IMR-90 (cell line): ENCODE measurements around the gene STRA8. TPM values are rescaled to one million over a fixed set of nuclear protein-coding genes. Genes with fewer than 3 reads are reported as not detected.

Experiments
- ATAC-seq: fragments of 200-7000 bp; cut with Tn5 transposase; 2 replicates; pipeline ENCODE4 v1.9.1; 2020; ENCODE audit warnings: low read depth, mild to moderate bottlenecking, moderate library complexity
- BruUV-seq: library from RNA; stranded (reverse); fragments of 400-500 nt; replicated peaks from 2 replicates; lab custom pipeline; 2021; lab: Mats Ljungman, UMichigan
- CTCF ChIA-PET: fragments of 300-600 bp; formaldehyde crosslinking; extraction: SDS; loops from one replicate; lab custom pipeline; 2021; ENCODE audit warnings: antibody characterized with exemption; lab: Yijun Ruan, JAX
- POLR2A ChIA-PET: fragments of 300-600 bp; sonication (Branson Sonifier 250); formaldehyde crosslinking; loops from one replicate; lab custom pipeline; 2022; ENCODE audit warnings: antibody characterized with exemption; ENCODE audit not compliant: unreplicated experiment; lab: Charles Lee
- DNase-seq: peaks from one replicate; pipeline ENCODE4 v3.0.0; 2013
- H2AFZ ChIP-seq: replicated peaks from 2 replicates; pipeline ENCODE3; 2013; ENCODE audit warnings: low read length, mild to moderate bottlenecking; ENCODE audit not compliant: poor library complexity
- H2AK5ac ChIP-seq: 2 replicates; pipeline ENCODE4 v1.6.1; 2013; ENCODE audit warnings: low read depth, low read length, inconsistent platforms
- H2AK9ac ChIP-seq: replicated peaks from 2 replicates; pipeline ENCODE3; 2013; ENCODE audit warnings: mild to moderate bottlenecking, low read depth, low read length, moderate library complexity; ENCODE audit not compliant: poor library complexity
- H2BK120ac ChIP-seq: 2 replicates; pipeline ENCODE4 v1.6.1; 2013; ENCODE audit warnings: low read depth, low read length, inconsistent platforms
- H2BK15ac ChIP-seq: 3 replicates; pipeline ENCODE4 v1.6.1; 2013; ENCODE audit warnings: low read depth, low read length, inconsistent platforms
- H2BK20ac ChIP-seq: 2 replicates; pipeline ENCODE4 v1.6.1; 2013; ENCODE audit warnings: low read depth, mild to moderate bottlenecking, inconsistent platforms, low read length, moderate library complexity
- H2BK5ac ChIP-seq: 2 replicates; pipeline ENCODE4 v1.6.1; 2013; ENCODE audit warnings: mild to moderate bottlenecking, low read depth, low read length, inconsistent platforms; ENCODE audit not compliant: poor library complexity, severe bottlenecking
- H3K14ac ChIP-seq: replicated peaks from 2 replicates; pipeline ENCODE4 v1.6.1; 2013; ENCODE audit warnings: low read depth, low read length, inconsistent platforms
- H3K18ac ChIP-seq: 2 replicates; pipeline ENCODE4 v1.6.1; 2013; ENCODE audit warnings: low read depth, low read length, control low read depth
- H3K23ac ChIP-seq: 2 replicates; pipeline ENCODE4 v1.6.1; 2013; ENCODE audit warnings: low read depth, low read length, inconsistent platforms
- H3K27ac ChIP-seq: 2 replicates; pipeline ENCODE4 v1.5.1; 2013; ENCODE audit warnings: mild to moderate bottlenecking, control low read depth, low read length; ENCODE audit not compliant: insufficient read depth
- H3K27me3 ChIP-seq: 2 replicates; pipeline ENCODE4 v1.6.1; 2013; ENCODE audit warnings: low read length; ENCODE audit not compliant: control insufficient read depth, insufficient read depth
- H3K36me3 ChIP-seq: 2 replicates; pipeline ENCODE4 v1.6.1; 2013; ENCODE audit warnings: low read length, mixed read lengths; ENCODE audit not compliant: control insufficient read depth, insufficient read depth
- H3K4ac ChIP-seq: 2 replicates; pipeline ENCODE4 v1.6.1; 2013; ENCODE audit warnings: low read depth, low read length, inconsistent platforms
- H3K4me1 ChIP-seq: 2 replicates; pipeline ENCODE4 v1.6.1; 2013; ENCODE audit warnings: low read length, mixed read lengths; ENCODE audit not compliant: control insufficient read depth, insufficient read depth
- H3K4me2 ChIP-seq: 2 replicates; pipeline ENCODE4 v1.6.1; 2013; ENCODE audit warnings: low read depth, mild to moderate bottlenecking, control low read depth, low read length, moderate library complexity
- H3K4me3 ChIP-seq: 2 replicates; pipeline ENCODE4 v1.5.1; 2013; ENCODE audit warnings: low read depth, mild to moderate bottlenecking, control low read depth, low read length, moderate library complexity; ENCODE audit not compliant: insufficient read depth
- H3K56ac ChIP-seq: 2 replicates; pipeline ENCODE4 v1.6.1; 2013; ENCODE audit warnings: low read length, inconsistent platforms; ENCODE audit not compliant: insufficient read depth; ENCODE audit errors: extremely low read depth
- H3K79me1 ChIP-seq, 2 experiments: 2 replicates each; pipeline ENCODE4 v1.6.1; 2013; ENCODE audit warnings: low read length in 2 of 2, inconsistent platforms in 1 of 2, low read depth in 1 of 2
- H3K9ac ChIP-seq: 2 replicates; pipeline ENCODE4 v1.6.1; 2013; ENCODE audit warnings: low read depth, low read length, control low read depth
- H3K9me1 ChIP-seq: 2 replicates; pipeline ENCODE4 v1.6.1; 2013; ENCODE audit warnings: low read length, inconsistent platforms; ENCODE audit not compliant: insufficient read depth
- H3K9me3 ChIP-seq: 2 replicates; pipeline ENCODE4 v1.6.1; 2013; ENCODE audit warnings: low read length; ENCODE audit not compliant: control insufficient read depth, insufficient read depth
- H4K20me1 ChIP-seq: 2 replicates; pipeline ENCODE4 v1.6.1; 2013; ENCODE audit warnings: low read length, inconsistent platforms; ENCODE audit not compliant: insufficient read depth
- H4K5ac ChIP-seq: 2 replicates; pipeline ENCODE4 v1.6.1; 2013; ENCODE audit warnings: mild to moderate bottlenecking, low read depth, low read length, control low read depth
- H4K8ac ChIP-seq, 2 experiments: 2 replicates each; pipeline ENCODE4 v1.6.1; 2013; ENCODE audit warnings: low read depth in 2 of 2, low read length in 2 of 2, control low read depth in 1 of 2, inconsistent platforms in 1 of 2
- H4K91ac ChIP-seq: 2 replicates; pipeline ENCODE4 v1.6.1; 2013; ENCODE audit warnings: low read depth, low read length, inconsistent platforms; ENCODE audit not compliant: insufficient read depth
- BHLHE40 ChIP-seq: fragments of 150-350 bp; IDR thresholded peaks from 2 replicates; pipeline ENCODE4 v1.6.1; 2016; ENCODE audit warnings: mild to moderate bottlenecking, low read depth, low read length
- MAZ ChIP-seq: IDR thresholded peaks from 2 replicates; pipeline ENCODE4 v1.6.1; 2012; ENCODE audit warnings: low read depth, mild to moderate bottlenecking, low read length, improper control_type of control experiment, moderate library complexity, borderline replicate concordance
- RCOR1 ChIP-seq: IDR thresholded peaks from 2 replicates; pipeline ENCODE4 v1.6.1; 2012; ENCODE audit warnings: mild to moderate bottlenecking, low read length, improper control_type of control experiment; ENCODE audit not compliant: insufficient replicate concordance
- RFX5 ChIP-seq: IDR thresholded peaks from 2 replicates; pipeline ENCODE4 v1.8.0; 2012; ENCODE audit warnings: low read depth, mild to moderate bottlenecking, low read length, moderate library complexity
- WGBS, 2 experiments: methylation state at CpG; one replicate each; pipeline versions ENCODE4 v1.1.5 to v1.1.7; 2013; ENCODE audit warnings: missing lambda C conversion rate in 2 of 2; ENCODE audit not compliant: insufficient read length in 1 of 2; ENCODE audit errors: extremely low coverage in 2 of 2; 5-methylcytosine and 5-hydroxymethylcytosine counted together
- dilution Hi-C: fragments of 300-500 bp; cut with HindIII; formaldehyde crosslinking; loops from one replicate; pipeline ENCODE4 v1.14.3; 2018; ENCODE audit warnings: low sequenced_read_pairs; ENCODE audit not compliant: unreplicated experiment
- in situ Hi-C: fragments of 300-500 bp; cut with MboI; formaldehyde crosslinking; loops from 3 replicates; pipeline ENCODE4 v1.14.3; 2019; ENCODE audit warnings: low sequenced_read_pairs, inconsistent platforms, mixed read lengths
- intact Hi-C: fragments of 100-400 bp; cut with micrococcal nuclease; formaldehyde crosslinking; loops from 2 replicates; pipeline ENCODE4 v1.10.0; 2022
- polyA plus RNA-seq, 3 experiments: library from polyadenylated mRNA; depleted of rRNA; stranded (reverse); fragments of >200 nt; gene quantifications; 2 replicates each; pipeline ENCODE4 v1.2.3, GENCODE V29; 2012; ENCODE audit warnings: low replicate concordance in 1 of 3
- total RNA-seq: library from RNA; depleted of rRNA; stranded (reverse); fragments of >200 nt; gene quantifications from 2 replicates; pipeline ENCODE4 v1.2.3, GENCODE V29; 2012
- TF ChIP-seq, protein P1 (sequence below): fragments of 150-350 bp; IDR thresholded peaks from 2 replicates; pipeline ENCODE4 v1.6.1; 2017; ENCODE audit warnings: mild to moderate bottlenecking, antibody characterized with exemption, low read length, low read depth

The STRA8 gene
- total and polyA plus RNA-seq, 2 of the 4 experiments (the other 2 are of a cell fraction), result not detected

DNA sequence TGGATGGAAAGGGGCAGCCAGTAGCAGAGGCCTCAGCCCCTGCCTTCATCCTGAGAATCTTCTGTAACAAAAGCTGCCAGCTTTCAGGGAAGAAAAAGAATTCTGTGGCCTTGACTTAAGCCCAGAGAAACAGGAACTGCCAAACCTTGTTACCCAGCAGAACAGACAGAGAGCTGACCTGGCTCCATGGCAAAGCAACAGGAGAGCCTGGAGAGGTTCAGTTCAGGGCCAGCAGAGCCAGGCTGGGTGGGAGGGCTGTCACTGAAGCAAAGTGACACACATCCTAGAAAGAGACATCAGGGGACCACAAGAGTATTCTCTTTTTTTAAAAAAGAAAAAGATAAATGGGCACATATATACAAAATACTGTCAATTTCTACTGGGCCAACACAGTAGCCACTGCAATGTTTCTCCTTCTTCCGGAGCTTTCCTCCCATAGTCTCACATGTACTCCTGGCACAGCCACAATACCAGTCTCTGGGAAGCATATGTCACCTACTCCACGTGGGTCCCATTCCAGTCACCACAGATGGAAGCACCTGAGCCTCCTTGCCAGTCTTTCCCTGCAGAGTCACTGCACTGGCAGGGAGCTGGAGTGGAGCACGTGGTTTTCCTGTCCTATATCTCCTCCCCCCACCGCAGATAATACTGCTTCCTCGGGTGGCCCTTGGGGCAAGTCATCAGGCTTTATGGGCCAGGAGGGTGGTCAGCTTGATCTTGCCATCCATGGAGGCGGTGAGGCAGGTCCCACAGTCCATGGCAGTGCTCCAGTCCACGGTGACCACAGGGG lies 48.0 kb upstream of the STRA8 start:
- no peak overlapping the region for H2AK5ac ChIP-seq
- H3K4me1 ChIP-seq, result no peaks in the 10 kb centered on the region
- no peak overlapping the region for H3K27ac ChIP-seq
- H3K18ac ChIP-seq, result no peak overlapping the region
- no peak overlapping the region for H3K14ac ChIP-seq
- no peak overlapping the region for H2BK20ac ChIP-seq
- H3K4me3 ChIP-seq, result no peak overlapping the region
- no peak overlapping the region for H2BK120ac ChIP-seq
- H3K56ac ChIP-seq, result no peak overlapping the region
- no peaks in the 10 kb centered on the region for H4K20me1 ChIP-seq
- POLR2A ChIA-PET, result interaction anchor here (0.7 kb wide), 1 partner anchor 51 kb away, joined by 4 read pairs; no protein-coding TSS in a partner anchor
- H3K9me3 ChIP-seq, result peaks cover 30% of the 10 kb centered on the region
- H3K27me3 ChIP-seq, result no peaks in the 10 kb centered on the region
- no peak overlapping the region for H3K4me2 ChIP-seq
- H2BK15ac ChIP-seq, result no peak overlapping the region
- no peak overlapping the region for H3K9ac ChIP-seq
- in situ Hi-C loops, result no loop called here
- H2BK5ac ChIP-seq, result no peak overlapping the region
- H3K4ac ChIP-seq, result no peak overlapping the region
- no TSS peak for BruUV-seq
- H3K79me1 ChIP-seq, result no peaks in the 10 kb centered on the region
- ATAC-seq (no peak), DNase-seq (no peak)
- TF ChIP-seq, protein P1, sequence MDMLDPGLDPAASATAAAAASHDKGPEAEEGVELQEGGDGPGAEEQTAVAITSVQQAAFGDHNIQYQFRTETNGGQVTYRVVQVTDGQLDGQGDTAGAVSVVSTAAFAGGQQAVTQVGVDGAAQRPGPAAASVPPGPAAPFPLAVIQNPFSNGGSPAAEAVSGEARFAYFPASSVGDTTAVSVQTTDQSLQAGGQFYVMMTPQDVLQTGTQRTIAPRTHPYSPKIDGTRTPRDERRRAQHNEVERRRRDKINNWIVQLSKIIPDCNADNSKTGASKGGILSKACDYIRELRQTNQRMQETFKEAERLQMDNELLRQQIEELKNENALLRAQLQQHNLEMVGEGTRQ, result no peak
- TF ChIP-seq RCOR1, result no peak
- TF ChIP-seq BHLHE40, result no peak
- no peak for TF ChIP-seq MAZ
- no peak for TF ChIP-seq RFX5
- H2AK9ac ChIP-seq, result peak overlapping the region; percentile 31
- no peak overlapping the region for H4K91ac ChIP-seq
- H3K23ac ChIP-seq, result no peak overlapping the region
- no peak overlapping the region for H4K5ac ChIP-seq
- CTCF ChIA-PET, result no interaction called here
- H3K9me1 ChIP-seq, result peaks cover 2% of the 10 kb centered on the region; the same call in 1 of the 2 replicates
- peaks cover 53% of the 10 kb centered on the region for H3K36me3 ChIP-seq
- no peak overlapping the region for H2AFZ ChIP-seq
- dilution Hi-C loops, result no loop called here
- H4K8ac ChIP-seq, result no peak overlapping the region
- WGBS, 2 experiments, result 71% methylated on average over 3 of the region's 7 CpGs; no CpG with 5 or more reads in 1 of the 2 experiments
- intact Hi-C loops, result no loop called here
